HepG2 (cell line): ENCODE results near the gene ZSCAN2. TPM values are rescaled to one million over a fixed set of nuclear protein-coding genes. Genes with fewer than 3 reads are reported as not detected.
A peak's percentile ranks its signal among the peaks of the same experiment; 100 is the strongest.

Experiments
- FOXO1 ChIP-seq: sonication (generic); formaldehyde crosslinking; IDR thresholded peaks from 2 replicates; pipeline ENCODE4 v1.4.0; 2020; ENCODE audit warnings: missing genetic modification reagents
- HMG20A ChIP-seq: IDR thresholded peaks from 2 replicates; pipeline ENCODE4 v1.6.1; 2016; ENCODE audit warnings: borderline replicate concordance
- KDM6A ChIP-seq: IDR thresholded peaks from 2 replicates; pipeline ENCODE4 v1.6.1; 2016; ENCODE audit warnings: low read depth
- MIER2 ChIP-seq: IDR thresholded peaks from 2 replicates; pipeline ENCODE4 v1.6.1; 2016; ENCODE audit warnings: missing biosample characterization, missing genetic modification reagents
- MYC ChIP-seq: sonication (generic); formaldehyde crosslinking; IDR thresholded peaks from 2 replicates; pipeline ENCODE4 v1.9.0; 2021; ENCODE audit warnings: missing genetic modification reagents, borderline replicate concordance
- NFE2 ChIP-seq: sonication (generic); formaldehyde crosslinking; IDR thresholded peaks from 2 replicates; pipeline ENCODE4 v1.4.0; 2020; ENCODE audit warnings: missing genetic modification reagents
- NFKBIZ ChIP-seq: IDR thresholded peaks from 2 replicates; pipeline ENCODE4 v1.6.1; 2018; ENCODE audit warnings: missing genetic modification reagents, missing compliant biosample characterization
- SMARCE1 ChIP-seq: fragments of 450-650 bp; IDR thresholded peaks from 2 replicates; pipeline ENCODE4 v1.6.1; 2017; ENCODE audit warnings: borderline replicate concordance
- TCF12 ChIP-seq, 2 experiments: fragments of 450-650 bp in 1 of 2; sonication (generic) in 1 of 2; formaldehyde crosslinking in 1 of 2; IDR thresholded peaks; 2 replicates each; pipeline versions ENCODE4 v1.6.1 to v1.8.0; 2017 to 2022; ENCODE audit warnings: antibody characterized with exemption in 1 of 2, mild to moderate bottlenecking in 1 of 2, missing genetic modification reagents in 1 of 2, moderate library complexity in 1 of 2
- TCF7 ChIP-seq: sonication (generic); IDR thresholded peaks from 2 replicates; pipeline ENCODE4 v1.6.1; 2016; ENCODE audit warnings: antibody characterized with exemption, low read depth
- TGIF2 ChIP-seq: IDR thresholded peaks from 2 replicates; pipeline ENCODE4 v1.6.1; 2016; ENCODE audit warnings: control low read depth, missing compliant biosample characterization
- THYN1 ChIP-seq: sonication (generic); formaldehyde crosslinking; IDR thresholded peaks from 2 replicates; pipeline ENCODE4 v1.8.1; 2023; ENCODE audit warnings: low read depth, mild to moderate bottlenecking, moderate library complexity, missing genetic modification reagents, borderline replicate concordance
- ZBTB7A ChIP-seq: sonication (generic); formaldehyde crosslinking; IDR thresholded peaks from 2 replicates; pipeline ENCODE4 v1.8.0; 2022; ENCODE audit warnings: mild to moderate bottlenecking, missing genetic modification reagents
- ZNF792 ChIP-seq: IDR thresholded peaks from 2 replicates; pipeline ENCODE4 v1.6.1; 2016
- ZNF83 ChIP-seq: sonication (generic); formaldehyde crosslinking; IDR thresholded peaks from 2 replicates; pipeline ENCODE4 v1.4.0; 2020; ENCODE audit warnings: missing genetic modification reagents, mild to moderate bottlenecking, borderline replicate concordance
- polyA plus RNA-seq, 8 experiments: library from polyadenylated mRNA; depleted of rRNA in 3 of 8; stranded (reverse) in 7 of 8; unstranded in 1 of 8; fragments of >200 nt; fragmentation: Illumina TruSeq in 4 of 8; extraction: Trizol in 4 of 8; gene quantifications; 2 replicates each; pipeline versions ENCODE4 v1.2.1 to v1.2.3, GENCODE V29; 2011 to 2016; ENCODE audit warnings: low read depth in 4 of 8, missing spikeins in 1 of 8, mixed read lengths in 1 of 8; ENCODE audit not compliant: insufficient read depth in 1 of 8
- total RNA-seq, 5 experiments: library from RNA; depleted of rRNA; stranded (reverse); fragments of >200 nt; fragmentation: Illumina TruSeq; extraction: Trizol; gene quantifications; 2 replicates each; pipeline ENCODE4 v1.2.3, GENCODE V29; 2016; ENCODE audit warnings: low read depth in 1 of 5
- TF ChIP-seq, protein P1 (sequence below): IDR thresholded peaks from 2 replicates; pipeline ENCODE4 v1.4.0; 2020; ENCODE audit warnings: mild to moderate bottlenecking, missing genetic modification reagents
- TF ChIP-seq, protein P2 (sequence below): sonication (generic); formaldehyde crosslinking; IDR thresholded peaks from 2 replicates; pipeline ENCODE4 v1.8.0; 2023; ENCODE audit warnings: mild to moderate bottlenecking, missing genetic modification reagents
- TF ChIP-seq, protein P3 (sequence below): IDR thresholded peaks from 2 replicates; pipeline ENCODE4 v1.6.1; 2016; ENCODE audit warnings: low read depth, control low read depth
- TF ChIP-seq, protein P4 (sequence below): sonication (generic); formaldehyde crosslinking; IDR thresholded peaks from 2 replicates; pipeline ENCODE4 v1.8.1; 2023; ENCODE audit warnings: mild to moderate bottlenecking, missing genetic modification reagents
- TF ChIP-seq, protein P5 (sequence below): sonication (generic); formaldehyde crosslinking; IDR thresholded peaks from 2 replicates; pipeline ENCODE4 v1.5.0; 2020; ENCODE audit warnings: missing genetic modification reagents
- TF ChIP-seq, protein P6 (sequence below): sonication (generic); formaldehyde crosslinking; IDR thresholded peaks from 2 replicates; pipeline ENCODE4 v1.4.0; 2020; ENCODE audit warnings: mild to moderate bottlenecking, missing genetic modification reagents, borderline replicate concordance

Gene ZSCAN2
- total and polyA plus RNA-seq, 2 of the 13 experiments (the other 11 are each of a cell fraction or from before 2014, with no cell fraction given), result 11.4 to 21.5 TPM

DNA sequence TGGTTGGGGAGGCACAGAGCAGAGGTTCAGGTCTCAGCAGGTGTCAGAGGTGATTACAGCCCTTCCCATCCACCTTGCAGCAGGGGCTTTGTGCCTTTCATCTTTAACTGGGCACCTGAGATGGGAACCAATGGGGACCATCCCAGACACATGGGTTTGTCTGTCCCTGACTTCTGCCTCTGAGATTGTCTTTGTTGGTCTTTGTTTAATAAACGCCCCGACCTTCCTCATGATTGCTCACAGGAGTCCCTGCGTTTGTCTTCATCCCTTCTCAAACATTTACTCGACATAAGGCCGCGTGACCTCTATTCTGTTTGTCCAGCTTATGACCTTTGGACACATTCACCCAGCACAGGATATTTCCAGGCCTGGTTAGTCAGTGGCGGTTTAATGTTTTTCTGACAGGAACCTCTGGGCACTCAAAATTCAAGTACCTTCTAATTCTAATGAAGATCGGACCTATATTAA lies 5.9 kb downstream of the ZSCAN2 start (continued):
- TF ChIP-seq, protein P1, sequence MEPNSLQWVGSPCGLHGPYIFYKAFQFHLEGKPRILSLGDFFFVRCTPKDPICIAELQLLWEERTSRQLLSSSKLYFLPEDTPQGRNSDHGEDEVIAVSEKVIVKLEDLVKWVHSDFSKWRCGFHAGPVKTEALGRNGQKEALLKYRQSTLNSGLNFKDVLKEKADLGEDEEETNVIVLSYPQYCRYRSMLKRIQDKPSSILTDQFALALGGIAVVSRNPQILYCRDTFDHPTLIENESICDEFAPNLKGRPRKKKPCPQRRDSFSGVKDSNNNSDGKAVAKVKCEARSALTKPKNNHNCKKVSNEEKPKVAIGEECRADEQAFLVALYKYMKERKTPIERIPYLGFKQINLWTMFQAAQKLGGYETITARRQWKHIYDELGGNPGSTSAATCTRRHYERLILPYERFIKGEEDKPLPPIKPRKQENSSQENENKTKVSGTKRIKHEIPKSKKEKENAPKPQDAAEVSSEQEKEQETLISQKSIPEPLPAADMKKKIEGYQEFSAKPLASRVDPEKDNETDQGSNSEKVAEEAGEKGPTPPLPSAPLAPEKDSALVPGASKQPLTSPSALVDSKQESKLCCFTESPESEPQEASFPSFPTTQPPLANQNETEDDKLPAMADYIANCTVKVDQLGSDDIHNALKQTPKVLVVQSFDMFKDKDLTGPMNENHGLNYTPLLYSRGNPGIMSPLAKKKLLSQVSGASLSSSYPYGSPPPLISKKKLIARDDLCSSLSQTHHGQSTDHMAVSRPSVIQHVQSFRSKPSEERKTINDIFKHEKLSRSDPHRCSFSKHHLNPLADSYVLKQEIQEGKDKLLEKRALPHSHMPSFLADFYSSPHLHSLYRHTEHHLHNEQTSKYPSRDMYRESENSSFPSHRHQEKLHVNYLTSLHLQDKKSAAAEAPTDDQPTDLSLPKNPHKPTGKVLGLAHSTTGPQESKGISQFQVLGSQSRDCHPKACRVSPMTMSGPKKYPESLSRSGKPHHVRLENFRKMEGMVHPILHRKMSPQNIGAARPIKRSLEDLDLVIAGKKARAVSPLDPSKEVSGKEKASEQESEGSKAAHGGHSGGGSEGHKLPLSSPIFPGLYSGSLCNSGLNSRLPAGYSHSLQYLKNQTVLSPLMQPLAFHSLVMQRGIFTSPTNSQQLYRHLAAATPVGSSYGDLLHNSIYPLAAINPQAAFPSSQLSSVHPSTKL, result peak; percentile 96
- TF ChIP-seq ZBTB7A (no peak), ZNF792 (peak; percentile 80), NFE2 (CRISPR knock-in tag) (no peak), THYN1 (CRISPR knock-in tag) (no peak), TCF7 (peak; percentile 86), SMARCE1 (no peak), TCF12 (IDR thresholded peaks at IDR 0.05) (no peak), TCF12 (CRISPR knock-in tag; IDR thresholded peaks at IDR 0.05) (peak; percentile 62; the same call in 1 of the 2 replicates), KDM6A (CRISPR knock-in tag) (peak; percentile 92), NFKBIZ (CRISPR knock-in tag) (no peak; the same call in 1 of the 2 replicates), HMG20A (CRISPR knock-in tag) (peak; percentile 92), MYC (CRISPR knock-in tag) (peak; percentile 42; the same call in 1 of the 2 replicates), FOXO1 (CRISPR knock-in tag) (peak; percentile 76), ZNF83 (CRISPR knock-in tag) (no peak), MIER2 (CRISPR knock-in tag) (peak; percentile 60; the same call in 1 of the 2 replicates), TGIF2 (CRISPR knock-in tag) (peak; percentile 59; the same call in 1 of the 2 replicates)
- TF ChIP-seq, protein P2, sequence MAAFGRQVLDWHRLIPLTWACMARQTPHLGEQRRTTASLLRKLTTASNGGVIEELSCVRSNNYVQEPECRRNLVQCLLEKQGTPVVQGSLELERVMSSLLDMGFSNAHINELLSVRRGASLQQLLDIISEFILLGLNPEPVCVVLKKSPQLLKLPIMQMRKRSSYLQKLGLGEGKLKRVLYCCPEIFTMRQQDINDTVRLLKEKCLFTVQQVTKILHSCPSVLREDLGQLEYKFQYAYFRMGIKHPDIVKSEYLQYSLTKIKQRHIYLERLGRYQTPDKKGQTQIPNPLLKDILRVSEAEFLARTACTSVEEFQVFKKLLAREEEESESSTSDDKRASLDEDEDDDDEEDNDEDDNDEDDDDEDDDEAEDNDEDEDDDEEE, result no peak
- TF ChIP-seq, protein P3, sequence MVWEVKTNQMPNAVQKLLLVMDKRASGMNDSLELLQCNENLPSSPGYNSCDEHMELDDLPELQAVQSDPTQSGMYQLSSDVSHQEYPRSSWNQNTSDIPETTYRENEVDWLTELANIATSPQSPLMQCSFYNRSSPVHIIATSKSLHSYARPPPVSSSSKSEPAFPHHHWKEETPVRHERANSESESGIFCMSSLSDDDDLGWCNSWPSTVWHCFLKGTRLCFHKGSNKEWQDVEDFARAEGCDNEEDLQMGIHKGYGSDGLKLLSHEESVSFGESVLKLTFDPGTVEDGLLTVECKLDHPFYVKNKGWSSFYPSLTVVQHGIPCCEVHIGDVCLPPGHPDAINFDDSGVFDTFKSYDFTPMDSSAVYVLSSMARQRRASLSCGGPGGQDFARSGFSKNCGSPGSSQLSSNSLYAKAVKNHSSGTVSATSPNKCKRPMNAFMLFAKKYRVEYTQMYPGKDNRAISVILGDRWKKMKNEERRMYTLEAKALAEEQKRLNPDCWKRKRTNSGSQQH, result no peak
- TF ChIP-seq, protein P4, sequence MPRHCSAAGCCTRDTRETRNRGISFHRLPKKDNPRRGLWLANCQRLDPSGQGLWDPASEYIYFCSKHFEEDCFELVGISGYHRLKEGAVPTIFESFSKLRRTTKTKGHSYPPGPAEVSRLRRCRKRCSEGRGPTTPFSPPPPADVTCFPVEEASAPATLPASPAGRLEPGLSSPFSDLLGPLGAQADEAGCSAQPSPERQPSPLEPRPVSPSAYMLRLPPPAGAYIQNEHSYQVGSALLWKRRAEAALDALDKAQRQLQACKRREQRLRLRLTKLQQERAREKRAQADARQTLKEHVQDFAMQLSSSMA (CRISPR knock-in tag), result no peak
- TF ChIP-seq, protein P5, sequence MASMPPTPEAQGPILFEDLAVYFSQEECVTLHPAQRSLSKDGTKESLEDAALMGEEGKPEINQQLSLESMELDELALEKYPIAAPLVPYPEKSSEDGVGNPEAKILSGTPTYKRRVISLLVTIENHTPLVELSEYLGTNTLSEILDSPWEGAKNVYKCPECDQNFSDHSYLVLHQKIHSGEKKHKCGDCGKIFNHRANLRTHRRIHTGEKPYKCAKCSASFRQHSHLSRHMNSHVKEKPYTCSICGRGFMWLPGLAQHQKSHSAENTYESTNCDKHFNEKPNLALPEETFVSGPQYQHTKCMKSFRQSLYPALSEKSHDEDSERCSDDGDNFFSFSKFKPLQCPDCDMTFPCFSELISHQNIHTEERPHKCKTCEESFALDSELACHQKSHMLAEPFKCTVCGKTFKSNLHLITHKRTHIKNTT (CRISPR knock-in tag), result no peak
- TF ChIP-seq, protein P6, sequence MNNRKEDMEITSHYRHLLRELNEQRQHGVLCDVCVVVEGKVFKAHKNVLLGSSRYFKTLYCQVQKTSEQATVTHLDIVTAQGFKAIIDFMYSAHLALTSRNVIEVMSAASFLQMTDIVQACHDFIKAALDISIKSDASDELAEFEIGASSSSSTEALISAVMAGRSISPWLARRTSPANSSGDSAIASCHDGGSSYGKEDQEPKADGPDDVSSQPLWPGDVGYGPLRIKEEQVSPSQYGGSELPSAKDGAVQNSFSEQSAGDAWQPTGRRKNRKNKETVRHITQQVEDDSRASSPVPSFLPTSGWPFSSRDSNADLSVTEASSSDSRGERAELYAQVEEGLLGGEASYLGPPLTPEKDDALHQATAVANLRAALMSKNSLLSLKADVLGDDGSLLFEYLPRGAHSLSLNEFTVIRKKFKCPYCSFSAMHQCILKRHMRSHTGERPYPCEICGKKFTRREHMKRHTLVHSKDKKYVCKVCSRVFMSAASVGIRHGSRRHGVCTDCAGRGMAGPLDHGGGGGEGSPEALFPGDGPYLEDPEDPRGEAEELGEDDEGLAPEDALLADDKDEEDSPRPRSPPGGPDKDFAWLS (CRISPR knock-in tag), result no peak
